Left hindlimb (tissue), 1 donor: Measurements from ENCODE around the gene INAVA.
A peak's percentile ranks its signal among the peaks of the same experiment; 100 is the strongest.

Source experiments
- DNase-seq: peaks from one replicate; pipeline ENCODE4 v3.0.0-alpha.2; 2018

The INAVA gene

DNA sequence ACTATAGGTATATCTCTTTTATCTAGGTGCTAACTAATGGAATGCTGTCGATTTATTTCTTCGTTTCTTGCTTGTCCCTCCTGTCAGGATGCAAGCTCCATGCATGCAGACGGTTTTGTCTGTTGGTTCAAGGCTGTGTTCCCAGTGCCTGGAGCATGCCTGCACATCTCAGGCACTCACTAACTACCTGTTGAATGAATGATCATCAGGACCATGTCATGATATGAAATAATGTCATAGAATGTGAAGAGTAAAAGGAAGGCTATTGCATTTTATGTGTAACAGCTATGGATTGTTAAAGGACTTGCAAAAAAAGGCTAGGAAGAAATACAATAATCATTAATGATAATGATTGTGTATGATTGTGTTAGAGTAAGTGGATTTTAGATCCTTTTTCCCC is 17.7 kb upstream of the INAVA start:
- DNase-seq = no peak

DNA sequence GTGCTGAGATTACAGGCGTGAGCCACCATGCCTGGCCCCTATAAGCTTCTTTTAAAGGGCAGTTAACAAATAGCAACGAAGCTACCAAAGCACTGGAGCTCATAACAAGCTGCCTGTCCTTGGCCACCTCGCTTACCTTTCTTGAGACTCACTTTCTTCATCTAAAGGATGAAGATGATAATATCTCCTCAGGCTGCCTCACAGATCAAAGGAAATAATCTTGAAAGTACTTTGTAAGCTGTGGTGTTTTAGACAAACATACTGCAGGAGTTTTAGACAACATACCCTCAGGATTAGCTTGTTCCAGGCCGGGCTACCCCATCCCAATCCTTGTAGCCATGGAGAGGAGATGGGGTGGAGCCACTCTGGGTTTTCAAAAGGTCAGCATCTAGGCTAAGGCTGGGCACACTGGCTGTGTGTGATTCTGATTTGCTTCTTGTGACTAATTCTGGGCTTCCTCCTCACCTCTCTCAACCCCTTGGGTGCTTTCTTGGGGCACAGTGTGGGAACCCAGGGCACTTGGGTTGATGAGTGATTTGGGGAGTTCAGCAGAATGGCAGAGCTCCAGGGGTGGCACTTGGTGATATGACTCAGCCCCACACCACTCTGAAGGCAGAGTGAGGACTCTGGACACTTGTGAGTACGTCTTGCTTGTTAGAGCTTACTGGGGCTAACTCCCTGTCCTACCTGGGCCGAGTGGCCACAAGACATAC is 16.7 kb upstream of the INAVA start:
- no peak for DNase-seq

DNA sequence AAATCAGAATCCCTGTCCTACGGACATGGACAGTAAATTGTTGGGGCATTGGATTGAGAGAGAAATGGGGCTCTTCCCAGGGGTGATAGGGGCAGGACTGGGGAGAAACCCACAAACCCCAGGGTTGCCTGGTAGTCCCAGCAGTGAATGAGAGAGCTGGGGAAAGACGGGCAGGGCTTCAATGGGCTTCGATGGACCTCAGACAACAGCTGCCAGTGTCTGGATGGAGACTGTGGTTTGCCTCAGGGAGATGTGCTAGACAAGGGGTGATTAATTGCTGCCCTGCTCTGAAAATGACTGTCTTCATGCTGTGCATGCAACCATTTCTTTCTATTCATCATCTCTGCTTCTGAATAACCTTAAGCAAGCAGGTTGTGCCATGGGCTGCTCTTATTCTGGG is 14.5 kb upstream of the INAVA start:
- no peak for DNase-seq

DNA sequence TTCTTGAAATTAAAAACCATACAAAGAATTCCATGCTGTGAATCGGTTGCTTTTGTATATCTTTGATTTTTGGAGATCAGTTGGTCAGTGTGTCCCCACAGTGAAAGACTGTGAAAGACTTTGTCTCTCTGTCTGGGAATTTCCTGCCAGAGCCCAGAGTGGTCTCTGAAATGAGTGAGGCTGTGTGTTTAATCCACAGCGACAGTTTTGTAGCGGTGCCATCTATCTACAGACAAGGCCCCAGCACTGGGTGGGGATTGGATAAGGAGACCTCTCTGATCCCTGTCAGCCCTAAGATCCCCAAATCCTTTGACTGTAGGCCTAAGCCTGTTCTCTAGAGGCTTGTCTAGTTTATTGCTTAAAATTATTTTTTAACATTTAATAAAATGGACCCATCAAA is 11.6 kb upstream of the INAVA start:
- no peak for DNase-seq

DNA sequence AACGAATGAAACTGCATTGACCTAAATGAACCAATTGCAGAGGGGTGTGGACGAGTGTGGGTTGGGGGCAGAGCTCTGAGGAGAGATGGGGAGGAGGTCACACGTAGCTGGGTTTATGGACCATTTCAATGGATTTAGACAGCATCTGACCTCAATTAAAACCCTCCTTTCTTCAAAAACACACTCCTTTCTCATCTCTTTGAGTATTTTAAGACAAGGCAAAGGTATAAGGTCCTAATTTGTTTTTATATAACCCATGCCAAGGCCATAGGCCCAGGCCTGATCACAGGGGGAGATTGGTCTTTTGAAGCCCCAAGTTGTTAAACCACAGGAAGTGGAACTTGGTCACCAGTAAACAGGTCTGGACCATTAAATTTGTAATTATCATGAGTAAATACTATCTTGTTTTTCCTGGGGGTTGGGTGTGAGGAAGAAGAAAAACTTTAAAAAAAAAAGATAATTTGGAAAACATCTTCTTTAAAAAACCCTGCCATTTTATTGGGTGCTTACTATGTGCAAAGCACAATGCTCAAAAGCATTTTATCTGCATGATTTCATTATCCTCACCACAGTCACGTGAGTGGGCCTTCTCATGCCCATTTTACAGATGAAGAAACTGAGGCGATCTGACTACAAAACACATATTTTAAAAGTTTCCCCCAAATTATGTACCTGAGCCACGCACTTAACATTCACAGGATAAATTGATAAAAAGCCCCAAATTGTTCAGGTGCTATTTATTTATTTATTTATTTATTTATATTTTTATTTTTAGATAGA is 8.9 kb upstream of the INAVA start:
- no peak for DNase-seq

DNA sequence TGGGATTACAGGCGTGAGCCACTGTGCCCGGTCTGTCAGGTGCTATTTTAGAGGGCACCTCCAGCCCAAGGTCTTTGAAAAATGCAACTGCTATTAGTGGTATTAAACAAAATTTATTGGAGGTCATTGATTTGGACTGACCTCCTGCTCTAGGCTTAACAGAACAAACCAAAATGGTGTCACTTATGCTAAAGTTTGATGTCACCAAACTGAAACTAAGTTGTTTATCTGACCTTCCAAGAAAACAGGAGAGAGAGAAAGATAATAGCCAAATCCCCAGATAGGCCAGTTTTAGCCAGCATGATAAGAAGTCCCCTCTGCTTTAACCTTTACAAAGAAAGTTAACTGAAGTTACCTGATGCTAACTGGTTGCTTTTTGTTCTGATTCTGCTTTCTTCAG is 8.1 kb upstream of the INAVA start:
- no peak for DNase-seq

DNA sequence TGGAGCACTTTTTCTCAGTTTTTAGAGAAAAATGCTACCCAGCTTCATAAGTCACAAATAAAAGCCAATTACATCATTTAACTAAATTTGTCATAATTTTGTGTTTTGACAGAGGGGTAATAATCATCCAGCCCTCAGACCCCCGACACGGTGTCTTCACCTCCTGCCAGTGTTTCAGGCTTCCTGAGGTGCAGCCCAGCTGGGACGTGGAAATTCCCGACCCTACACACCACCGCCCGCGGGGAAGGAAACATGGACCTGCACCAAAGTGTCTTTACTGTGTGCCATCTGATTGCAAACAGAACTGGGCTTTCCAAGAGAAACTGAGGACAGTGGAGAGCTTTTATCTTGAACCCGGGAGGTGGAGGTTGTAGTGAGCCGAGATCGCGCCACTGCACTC is 7.7 kb upstream of the INAVA start:
- no peak for DNase-seq

DNA sequence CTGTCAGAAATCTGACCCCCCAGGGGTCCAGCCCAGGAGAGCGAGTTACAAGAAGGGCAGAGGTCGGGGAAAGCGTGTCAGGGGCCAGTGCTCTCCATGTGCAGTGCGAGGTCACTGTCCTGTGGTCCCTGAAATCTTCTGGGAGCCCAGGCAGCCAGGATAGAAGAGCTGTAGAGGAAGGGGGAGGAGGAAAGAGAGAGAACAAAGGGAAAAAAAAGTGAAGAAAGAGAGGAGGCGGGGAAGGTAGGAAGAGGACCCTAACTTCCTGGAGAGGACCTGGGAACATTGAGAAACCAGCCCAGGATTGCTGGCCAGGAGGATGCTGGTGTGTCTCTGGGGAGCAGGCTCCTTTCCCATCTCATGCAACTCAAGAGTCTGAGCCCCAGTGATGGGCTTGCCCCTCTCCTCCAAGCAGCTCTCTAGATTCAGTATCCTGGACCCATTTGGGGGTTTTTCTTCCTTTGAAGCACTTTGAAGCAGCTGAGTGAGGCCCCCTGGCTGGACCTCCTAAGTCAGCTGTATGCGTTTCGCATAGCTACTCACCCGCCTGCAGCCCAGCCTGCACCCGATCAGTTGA is 6.8 kb upstream of the INAVA start:
- no peak for DNase-seq

DNA sequence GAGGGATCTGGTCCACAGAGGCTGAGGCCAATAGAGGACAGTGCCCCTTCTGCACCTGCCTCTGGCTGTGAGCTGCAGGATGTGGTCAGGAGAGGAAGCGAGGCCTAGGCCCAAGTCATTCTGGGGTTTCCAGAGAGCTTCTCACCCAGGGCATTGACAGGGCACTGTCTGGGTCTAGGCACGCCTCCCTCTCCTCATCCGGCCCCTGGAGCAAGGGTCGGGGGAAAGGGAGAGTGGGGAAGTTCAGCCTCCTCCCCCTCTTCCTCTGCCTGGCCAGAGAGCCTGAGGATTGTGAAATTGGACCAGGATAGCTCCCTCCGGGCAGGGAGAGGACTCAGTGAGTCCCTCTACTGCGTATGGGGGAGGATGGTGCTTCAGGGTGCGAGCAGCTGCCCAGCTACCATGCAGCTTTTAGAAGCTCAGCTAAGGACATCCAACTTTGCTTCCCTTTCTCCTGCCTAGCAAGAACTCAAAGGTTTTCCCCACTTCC is 6.3 kb upstream of the INAVA start:
- no peak for DNase-seq

DNA sequence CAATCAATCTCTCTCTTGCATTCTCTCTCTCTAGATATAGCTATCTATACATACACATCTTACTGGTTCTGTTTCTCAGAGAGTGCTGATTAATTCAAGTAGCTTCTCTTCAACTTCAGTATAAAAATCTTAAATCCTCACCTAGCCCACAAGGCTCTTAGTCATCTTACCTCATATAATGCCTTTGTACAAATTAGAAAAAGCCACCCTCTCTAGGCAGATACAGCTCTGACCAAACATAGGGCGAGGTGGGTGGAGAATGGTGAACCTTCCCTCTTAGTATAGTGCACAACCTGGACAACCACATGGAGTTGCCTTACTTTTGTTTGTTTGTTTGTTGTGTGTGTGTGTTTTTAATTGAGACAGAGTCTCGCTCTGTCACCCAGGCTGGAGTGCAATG is 5.1 kb upstream of the INAVA start:
- DNase-seq = no peak

DNA sequence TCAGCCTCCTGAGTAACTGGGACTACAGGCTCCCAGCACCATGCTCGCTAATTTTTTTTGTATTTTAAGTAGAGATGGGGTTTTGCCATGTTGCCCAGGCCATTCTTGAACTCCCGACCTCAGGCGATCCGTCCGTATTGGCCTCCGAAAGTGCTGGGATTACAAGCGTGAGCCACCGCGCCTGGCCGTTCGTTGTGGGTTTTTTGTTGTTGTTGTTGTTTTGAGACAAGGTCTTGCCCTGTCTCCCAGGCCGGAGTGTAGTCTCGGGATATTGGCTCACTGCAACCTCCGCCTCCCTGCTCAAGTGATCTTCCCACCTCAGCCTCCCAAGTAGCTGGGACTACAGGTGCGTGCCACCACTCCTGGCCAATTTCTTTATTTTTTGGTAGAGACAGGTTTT is 4.7 kb upstream of the INAVA start:
- DNase-seq = no peak

DNA sequence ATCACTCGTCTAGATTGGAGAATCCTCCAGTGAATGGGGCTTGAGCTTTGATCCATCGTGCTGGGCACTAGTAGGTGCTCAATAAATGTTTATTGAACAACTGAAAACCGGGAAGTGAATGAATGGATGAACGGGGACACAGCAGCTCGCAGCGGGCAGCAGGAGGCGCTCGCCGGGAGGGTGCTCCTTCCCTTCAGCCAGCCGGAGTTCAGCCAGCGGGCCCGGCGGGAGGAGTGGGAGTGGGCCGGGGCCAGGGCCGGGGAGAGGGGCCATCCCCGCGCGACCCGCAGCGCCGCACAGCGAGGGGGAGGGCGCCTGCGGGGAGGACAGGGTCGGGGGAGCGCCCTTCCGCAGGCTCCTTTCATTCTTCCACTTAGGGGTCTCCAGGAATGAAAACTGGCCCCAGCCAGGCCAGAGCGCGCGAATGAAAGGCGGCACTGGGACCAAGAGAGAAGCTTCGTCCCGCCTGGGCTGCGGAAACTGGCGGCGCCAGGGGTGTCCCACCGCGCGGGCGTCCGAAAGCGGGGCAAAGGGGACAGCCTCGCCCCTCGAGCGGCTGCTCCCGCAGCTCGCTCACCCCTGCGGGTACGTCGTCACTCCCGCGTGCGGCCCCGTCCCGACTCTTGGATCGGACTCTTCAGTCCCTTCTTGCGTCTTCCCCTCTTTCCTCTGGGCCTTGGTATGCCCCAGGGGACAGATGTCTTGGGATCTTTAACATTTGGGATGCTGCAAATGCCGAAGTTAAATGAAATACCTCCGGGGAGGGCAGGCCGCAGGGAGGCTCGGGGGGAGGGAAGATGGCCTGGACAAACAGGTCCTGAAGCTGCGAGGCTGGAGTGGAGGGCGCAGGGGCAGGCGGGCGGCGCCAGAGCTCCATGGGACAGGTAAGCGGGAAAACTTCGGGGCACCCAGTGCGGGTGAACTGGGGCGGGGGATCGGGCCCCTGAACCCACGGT is 3.6 kb upstream of the INAVA start:
- peak; percentile 59 for DNase-seq

DNA sequence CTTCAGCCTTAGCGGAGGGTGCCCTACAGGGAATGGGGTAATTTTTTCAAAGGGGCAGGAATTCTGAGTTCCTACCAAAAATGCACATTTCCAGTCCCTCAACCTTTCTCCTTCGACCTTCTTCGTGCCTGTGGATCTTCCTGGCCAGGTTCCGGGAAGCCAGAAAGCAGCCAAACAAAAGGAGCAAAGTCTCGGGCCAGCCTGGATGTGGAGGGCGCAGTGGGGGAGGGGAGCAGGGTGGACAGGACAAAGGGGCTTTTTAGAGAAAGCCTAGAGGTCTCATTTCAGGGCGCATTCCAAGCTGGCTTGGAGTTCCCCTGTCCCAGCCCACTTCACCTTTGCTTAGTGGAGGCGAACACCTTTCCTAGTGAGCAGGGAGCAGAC is 2.9 kb upstream of the INAVA start:
- DNase-seq = no peak

DNA sequence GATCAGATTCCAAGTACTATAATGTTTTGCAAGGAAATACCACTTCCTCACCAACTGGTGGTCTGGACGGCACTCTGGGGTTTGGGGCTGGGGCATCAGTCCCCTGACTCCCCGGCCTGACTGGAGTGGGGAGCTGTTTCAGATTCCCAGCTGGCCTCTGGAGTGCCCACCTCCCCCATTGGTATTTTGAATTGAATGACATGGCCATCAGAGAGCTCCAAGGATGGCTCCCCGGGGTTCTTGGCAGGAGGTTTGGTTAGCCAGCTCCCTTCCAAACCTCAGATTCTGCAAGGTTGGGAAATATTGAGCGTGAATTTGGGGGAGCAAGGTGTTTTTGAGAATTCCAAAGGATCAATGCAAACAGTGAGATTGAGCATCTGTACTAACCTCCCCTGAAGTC is 2.2 kb upstream of the INAVA start:
- no peak for DNase-seq

DNA sequence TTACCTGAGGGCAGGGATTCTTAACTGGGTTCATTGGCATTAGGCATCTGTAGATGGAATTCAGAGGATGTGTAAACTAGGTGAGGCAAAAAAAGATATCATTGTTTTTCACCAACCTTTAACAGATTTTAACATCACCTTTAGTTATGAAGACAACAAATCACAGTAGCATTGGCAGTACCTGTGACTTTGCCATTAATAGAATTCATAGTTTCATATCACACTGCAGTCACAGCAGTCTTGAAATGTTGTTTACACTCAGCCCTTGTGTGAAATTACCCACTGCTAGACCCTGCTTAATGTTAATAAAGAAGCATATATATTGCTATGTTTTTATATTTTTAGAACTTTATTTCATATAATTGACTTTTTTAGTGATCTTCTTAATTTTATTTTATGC is 1.7 kb upstream of the INAVA start:
- DNase-seq = no peak

DNA sequence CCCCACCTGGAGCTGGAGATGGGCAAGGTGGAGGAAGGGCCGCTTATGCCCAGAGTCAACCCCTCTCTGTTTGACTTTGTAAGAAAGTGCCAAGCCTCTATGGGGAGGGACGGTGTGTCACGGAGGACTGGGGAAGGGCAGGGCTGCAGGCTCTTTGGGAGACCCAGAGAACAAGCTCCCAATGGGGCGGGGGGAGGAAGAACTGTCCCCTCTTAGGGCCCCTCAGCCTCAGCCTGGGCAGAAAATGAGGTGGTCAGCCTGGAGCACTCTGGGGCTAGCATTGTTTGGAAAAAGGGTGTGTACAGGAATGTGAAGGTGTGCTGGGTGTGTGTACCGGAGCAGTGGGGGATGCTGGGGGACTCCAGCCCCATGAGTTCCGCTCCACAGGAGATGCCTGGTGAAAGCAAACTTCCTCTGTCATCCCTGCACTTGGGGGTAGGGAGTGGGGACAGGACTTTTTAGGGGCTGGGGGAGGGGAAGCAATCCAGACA is 1.2 kb upstream of the INAVA start:
- DNase-seq = no peak

DNA sequence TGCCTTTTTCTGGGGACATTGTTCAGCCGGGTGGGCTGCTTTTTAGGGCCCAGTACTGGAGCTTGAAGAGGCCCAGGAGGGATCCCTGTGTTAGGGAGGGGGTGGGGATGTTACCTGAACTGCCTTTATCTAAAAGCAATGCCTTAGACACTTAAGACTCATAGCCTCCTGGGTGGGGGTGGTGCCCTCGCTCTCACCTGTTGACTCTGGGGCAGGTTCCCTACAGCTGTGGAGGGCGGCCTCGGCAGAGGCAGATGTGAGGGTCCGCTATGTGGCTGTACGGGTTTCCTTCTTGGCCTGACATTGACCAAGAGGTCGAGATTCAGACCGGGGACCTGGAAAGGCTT is 716 bp downstream of the INAVA start:
- DNase-seq = no peak

DNA sequence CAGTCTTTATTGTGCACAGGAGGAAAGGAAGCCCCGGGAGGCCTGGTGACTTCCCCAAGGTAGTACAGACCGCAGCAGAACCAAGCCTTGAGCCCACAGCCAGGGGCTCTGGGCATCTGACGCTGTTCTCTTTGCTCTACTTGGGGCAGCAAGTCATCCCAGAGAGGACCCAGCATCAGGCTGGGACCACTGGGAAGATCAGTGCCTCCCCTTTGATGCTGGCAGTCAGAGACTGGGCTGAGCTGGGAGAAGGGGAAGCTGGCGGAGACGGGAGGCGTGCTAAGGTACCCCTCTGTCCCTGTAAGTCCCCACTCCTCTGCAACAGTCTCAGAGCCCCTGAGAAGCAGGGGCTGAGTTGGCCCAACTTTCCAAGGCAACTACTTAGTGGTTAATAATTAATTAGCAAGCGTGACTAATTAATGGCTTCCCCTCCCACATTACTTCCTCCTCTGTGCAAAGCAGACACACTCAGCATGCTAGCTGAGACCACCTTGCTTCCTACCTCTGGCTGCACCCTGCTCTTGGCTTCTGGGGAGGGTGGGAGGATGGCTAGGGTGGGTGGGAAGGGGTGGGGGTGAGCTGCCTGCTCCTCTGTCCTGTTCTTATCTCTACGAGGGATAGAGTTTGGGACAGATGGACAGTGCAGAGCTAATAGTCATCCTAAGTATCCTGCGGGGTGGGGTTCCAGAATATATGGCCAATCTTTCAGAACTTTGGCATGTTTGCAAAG is 1.3 kb downstream of the INAVA start:
- DNase-seq = no peak

DNA sequence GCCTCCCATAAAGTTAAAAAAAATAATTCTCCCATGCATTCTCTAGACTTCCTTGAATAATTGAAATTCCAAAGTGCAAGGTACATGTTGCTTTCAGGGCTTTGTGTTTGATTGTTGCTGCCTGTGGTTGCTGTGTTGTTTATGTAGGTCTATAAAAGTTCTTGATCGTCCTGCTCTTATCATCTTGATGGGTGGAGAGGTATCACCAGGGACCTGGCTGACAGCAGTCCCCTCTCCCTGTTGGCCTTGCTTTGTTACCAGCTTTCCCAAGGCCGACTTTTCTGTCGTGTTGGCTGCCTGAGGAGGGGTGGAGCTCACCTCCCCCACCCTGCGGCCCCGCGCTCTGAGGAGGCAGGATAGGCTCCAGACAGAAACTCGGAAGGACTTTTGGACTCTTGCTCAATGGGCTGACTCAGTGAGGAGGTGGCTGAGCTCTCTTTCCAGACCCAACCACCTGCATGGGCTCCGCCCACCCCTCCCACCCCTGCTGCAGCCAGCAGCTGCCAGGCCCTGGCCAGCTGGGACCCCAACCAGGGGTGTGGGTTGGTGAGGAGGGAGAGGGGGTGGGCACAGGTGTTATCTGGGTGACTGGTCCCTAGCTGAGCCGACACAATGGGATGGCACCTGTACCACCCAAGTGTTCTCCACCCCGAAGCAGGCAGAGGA is 2.0 kb downstream of the INAVA start:
- no peak for DNase-seq

DNA sequence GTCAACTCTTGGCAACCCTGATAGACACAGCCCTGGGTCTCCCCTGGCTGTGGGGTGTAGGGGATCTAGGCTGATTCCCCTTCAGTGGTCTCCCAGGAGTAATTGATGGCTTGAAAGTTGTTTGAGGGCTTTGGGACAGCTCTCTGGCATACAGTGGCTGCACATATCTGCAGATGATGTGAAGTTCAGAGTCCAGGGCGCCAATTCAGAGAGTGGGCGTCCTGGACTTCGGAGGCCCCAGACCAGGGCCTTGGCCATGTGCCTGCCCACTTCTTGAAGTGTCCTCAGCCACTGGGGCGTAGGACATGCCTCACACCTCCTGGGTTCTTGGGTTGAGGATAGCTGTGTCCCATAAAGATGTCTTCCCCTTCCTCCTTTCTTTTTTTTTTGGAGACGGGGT is 2.6 kb downstream of the INAVA start:
- no peak for DNase-seq

DNA sequence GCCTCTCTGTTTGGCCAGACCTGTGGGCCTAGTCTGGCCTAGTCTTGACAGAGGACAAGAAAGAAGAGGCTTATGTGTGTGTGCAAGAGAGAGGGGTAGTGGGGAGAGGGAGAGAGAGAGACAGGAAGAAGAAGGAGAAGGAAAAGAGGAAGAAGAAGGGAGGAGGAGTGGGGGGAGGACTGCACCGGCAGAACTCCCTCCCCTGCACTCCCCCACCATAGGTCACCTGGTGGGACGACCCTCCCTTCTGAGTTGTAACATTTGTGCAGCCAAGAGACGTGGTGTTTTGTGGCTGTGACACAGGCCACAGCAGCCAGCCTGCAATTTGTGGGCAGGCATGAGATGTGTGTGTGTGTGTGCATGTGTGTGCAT is 4.3 kb downstream of the INAVA start:
- no peak for DNase-seq

DNA sequence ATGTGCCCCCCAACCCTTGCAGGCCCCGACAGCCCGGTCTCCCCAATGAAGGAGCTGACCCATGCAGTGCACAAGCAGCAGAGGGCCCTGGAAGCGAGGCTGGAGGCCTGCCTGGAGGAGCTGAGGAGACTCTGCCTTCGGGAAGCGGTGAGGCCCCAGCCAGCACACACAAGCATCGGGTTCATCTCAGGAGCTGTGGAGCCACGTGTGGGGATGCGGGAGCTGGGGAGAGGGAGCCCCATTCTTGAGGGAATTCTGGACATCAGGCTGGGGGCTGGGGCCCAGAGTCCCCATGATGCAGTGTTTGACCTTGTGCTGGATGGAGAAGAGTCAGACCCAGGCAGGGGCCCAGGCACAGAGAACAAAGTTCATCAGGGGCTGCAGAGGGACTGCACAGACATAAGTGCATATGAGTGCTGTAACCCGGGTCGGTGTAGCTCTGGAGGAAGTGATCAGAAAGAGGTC is 4.8 kb downstream of the INAVA start:
- DNase-seq = no peak
